Measurements from ENCODE around the gene RNLS. TPM values are rescaled to one million over a fixed set of nuclear protein-coding genes. Genes with fewer than 3 reads are reported as not detected.

Gene RNLS
- total RNA-seq, 1 donor from 2014 or later = 6.0 TPM

DNA sequence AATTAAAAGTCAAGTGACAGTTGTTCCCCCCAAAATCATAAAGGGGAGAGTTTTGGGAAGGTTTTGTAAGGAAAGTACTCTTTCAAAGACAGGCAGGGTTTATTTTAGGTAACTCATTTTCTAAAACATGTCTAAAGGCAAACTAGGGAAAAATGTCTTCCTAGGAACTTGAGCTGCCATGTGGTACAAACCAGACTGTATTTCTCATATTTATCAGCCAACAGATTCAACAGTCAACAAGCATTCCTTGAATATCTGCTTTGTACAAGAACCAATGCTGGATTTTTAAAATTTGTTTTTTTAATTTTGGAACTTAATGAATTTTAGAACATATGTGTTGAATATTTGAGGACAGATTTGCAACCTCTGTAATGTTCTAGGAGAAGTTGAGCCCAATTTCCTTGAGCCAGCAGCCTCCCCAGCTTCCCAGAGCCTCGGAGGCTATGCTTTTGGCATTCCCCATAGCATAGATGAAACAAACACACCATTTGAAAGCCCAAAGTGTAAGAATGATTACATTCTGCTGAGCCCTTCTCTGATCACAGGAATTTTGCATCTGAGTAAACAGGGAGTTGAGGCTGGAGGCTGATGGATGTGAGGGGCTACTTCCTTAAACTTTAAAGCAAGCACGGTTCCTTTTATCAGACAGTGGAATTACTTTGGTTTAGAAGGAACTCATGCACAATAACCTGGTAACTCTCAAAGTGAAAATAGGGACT, 345.1 kb downstream of the RNLS start:
- TF ChIP-seq, protein P1, sequence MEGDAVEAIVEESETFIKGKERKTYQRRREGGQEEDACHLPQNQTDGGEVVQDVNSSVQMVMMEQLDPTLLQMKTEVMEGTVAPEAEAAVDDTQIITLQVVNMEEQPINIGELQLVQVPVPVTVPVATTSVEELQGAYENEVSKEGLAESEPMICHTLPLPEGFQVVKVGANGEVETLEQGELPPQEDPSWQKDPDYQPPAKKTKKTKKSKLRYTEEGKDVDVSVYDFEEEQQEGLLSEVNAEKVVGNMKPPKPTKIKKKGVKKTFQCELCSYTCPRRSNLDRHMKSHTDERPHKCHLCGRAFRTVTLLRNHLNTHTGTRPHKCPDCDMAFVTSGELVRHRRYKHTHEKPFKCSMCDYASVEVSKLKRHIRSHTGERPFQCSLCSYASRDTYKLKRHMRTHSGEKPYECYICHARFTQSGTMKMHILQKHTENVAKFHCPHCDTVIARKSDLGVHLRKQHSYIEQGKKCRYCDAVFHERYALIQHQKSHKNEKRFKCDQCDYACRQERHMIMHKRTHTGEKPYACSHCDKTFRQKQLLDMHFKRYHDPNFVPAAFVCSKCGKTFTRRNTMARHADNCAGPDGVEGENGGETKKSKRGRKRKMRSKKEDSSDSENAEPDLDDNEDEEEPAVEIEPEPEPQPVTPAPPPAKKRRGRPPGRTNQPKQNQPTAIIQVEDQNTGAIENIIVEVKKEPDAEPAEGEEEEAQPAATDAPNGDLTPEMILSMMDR (IDR thresholded peaks at IDR 0.05; ENCODE audit: unreplicated experiment) = no peak
- Mint-ChIP-seq H3K36me3 (ENCODE audit: low read depth, unreplicated experiment) (no peaks in the 10 kb centered on the region), H3K27me3 (ENCODE audit: unreplicated experiment) (peaks cover 2% of the 10 kb centered on the region), H3K4me1 (ENCODE audit: unreplicated experiment) (peaks cover 21% of the 10 kb centered on the region), H3K27ac (ENCODE audit: unreplicated experiment) (no peak overlapping the region), H3K9me3 (ENCODE audit: unreplicated experiment) (no peaks in the 10 kb centered on the region), H3K4me3 (ENCODE audit: unreplicated experiment) (no peak overlapping the region)
- DNase-seq (ENCODE audit: low spot score) = no peak

DNA sequence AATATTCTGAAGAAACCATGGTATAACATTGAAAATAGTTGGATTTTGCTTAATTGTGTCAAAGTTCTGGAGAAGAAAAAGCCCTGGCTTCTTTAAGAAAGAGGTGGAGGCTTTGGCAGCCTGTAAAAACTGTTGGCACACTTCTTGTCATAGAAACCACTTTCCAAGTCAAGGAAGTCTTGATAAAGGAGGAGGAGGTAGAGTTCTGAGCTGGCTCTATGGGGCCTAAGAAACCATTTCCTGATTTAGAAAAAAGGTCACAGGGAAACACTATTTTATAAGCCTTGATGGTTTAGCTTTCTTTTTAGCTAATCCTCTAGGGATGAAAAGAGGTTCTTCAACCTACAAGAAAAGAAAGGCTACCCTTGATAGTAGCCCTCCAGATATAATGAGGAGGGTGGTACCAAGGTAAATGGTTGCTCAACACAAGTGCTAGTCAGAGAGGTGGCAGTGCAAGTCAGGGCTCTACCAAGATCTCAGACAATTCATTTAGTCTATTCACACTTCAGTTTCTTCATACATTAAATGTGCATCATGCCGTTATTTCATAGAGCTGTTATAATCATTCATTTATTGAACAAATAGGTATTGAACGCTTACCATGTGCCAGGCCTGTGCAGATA, 346.9 kb downstream of the RNLS start:
- no peak for DNase-seq (ENCODE audit: low spot score)
- H3K4me3 Mint-ChIP-seq (ENCODE audit: unreplicated experiment) = no peak overlapping the region

DNA sequence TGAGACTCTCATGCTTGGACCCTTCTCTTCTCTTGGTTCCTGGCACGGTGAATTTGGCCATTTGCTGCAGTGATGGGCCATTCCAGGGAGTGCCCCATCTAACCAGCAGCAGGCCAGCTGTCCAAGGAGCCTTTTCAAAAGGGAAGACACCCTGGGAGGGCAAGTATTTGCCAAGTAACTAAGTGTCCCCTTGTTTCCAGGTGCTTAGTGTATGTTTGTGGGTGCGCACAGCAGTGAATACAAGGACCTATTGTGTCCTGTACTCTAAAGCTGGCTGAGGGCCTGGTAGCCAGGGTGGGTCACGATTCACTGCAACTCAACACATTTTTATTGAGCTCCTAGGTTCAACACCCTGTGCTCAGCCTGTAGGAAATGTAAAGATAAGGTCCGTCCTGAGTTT, 348.8 kb downstream of the RNLS start:
- Mint-ChIP-seq H3K4me3 (ENCODE audit: unreplicated experiment) (no peak overlapping the region), H3K9me3 (ENCODE audit: unreplicated experiment) (no peaks in the 10 kb centered on the region), H3K27me3 (ENCODE audit: unreplicated experiment) (peaks cover 2% of the 10 kb centered on the region), H3K4me1 (ENCODE audit: unreplicated experiment) (peaks cover 15% of the 10 kb centered on the region), H3K36me3 (ENCODE audit: low read depth, unreplicated experiment) (peaks cover 4% of the 10 kb centered on the region), H3K27ac (ENCODE audit: unreplicated experiment) (no peak overlapping the region)
- TF ChIP-seq, protein P1 (IDR thresholded peaks at IDR 0.05; ENCODE audit: unreplicated experiment) = no peak
- no peak for DNase-seq (ENCODE audit: low spot score)

More for the DNA sequence above, 346.9 kb downstream of the RNLS start:
- Mint-ChIP-seq H3K36me3 (ENCODE audit: low read depth, unreplicated experiment) (no peaks in the 10 kb centered on the region), H3K4me1 (ENCODE audit: unreplicated experiment) (peaks cover 13% of the 10 kb centered on the region), H3K9me3 (ENCODE audit: unreplicated experiment) (no peaks in the 10 kb centered on the region), H3K27me3 (ENCODE audit: unreplicated experiment) (peaks cover 2% of the 10 kb centered on the region), H3K27ac (ENCODE audit: unreplicated experiment) (no peak overlapping the region)
- TF ChIP-seq, protein P1 (IDR thresholded peaks at IDR 0.05; ENCODE audit: unreplicated experiment) = no peak

DNA sequence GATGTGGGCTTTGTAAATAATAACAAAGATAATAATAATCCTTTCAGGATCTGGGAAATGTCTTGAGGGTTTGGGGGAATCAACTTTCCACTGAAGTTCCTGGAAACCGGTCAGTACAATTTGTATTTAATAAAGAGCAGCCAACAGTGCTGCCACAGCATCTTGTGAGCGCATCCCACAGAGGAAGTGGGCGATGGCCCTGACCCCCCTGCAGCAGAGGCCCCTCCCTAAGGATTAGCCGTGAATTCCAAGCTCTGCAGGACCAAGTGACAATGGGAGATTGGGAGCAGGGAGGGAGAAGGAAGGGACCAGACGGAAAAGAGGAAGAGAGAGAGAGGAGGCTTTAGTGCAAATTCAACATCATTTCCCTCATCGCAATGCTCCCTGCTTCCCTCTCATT, 349.2 kb downstream of the RNLS start:
- no peak overlapping the region for H3K27ac Mint-ChIP-seq (ENCODE audit: unreplicated experiment)
- H3K4me3 Mint-ChIP-seq (ENCODE audit: unreplicated experiment) = no peak overlapping the region
- peaks cover 4% of the 10 kb centered on the region for H3K36me3 Mint-ChIP-seq (ENCODE audit: low read depth, unreplicated experiment)
- H3K27me3 Mint-ChIP-seq (ENCODE audit: unreplicated experiment) = peaks cover 2% of the 10 kb centered on the region
- DNase-seq (ENCODE audit: low spot score) = no peak
- TF ChIP-seq, protein P1 (IDR thresholded peaks at IDR 0.05; ENCODE audit: unreplicated experiment) = no peak
- peaks cover 12% of the 10 kb centered on the region for H3K4me1 Mint-ChIP-seq (ENCODE audit: unreplicated experiment)
- no peaks in the 10 kb centered on the region for H3K9me3 Mint-ChIP-seq (ENCODE audit: unreplicated experiment)

DNA sequence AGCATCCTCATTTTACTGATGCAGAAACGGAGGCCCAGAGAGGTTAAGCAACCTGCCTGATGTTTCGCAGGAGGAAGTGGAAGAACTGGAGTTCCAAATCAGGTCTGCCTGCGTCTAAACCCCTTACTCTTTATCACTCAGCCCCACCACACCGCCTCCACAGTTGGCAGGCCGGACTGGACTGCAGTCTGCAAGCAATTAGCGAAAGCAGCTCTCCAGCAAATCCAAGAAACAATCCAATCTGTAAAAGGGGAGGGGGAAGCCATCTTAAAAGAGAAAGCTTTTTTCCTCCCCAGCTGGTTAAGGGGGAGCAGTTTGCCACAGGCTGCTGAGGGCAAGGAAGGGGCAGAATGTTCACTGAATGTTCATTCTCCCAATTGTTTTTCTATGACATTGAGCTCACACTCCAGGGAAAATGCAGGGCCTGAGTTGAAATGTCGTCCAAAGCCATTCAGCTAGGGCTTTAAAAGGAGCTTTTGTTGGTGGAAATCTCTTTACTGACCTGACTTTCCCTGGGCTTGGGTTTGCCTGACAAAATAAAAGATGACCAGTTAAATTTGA, 350.1 kb downstream of the RNLS start:
- peaks cover 4% of the 10 kb centered on the region for H3K36me3 Mint-ChIP-seq (ENCODE audit: low read depth, unreplicated experiment)
- H3K4me1 Mint-ChIP-seq (ENCODE audit: unreplicated experiment) = peaks cover 7% of the 10 kb centered on the region
- peaks cover 2% of the 10 kb centered on the region for H3K27me3 Mint-ChIP-seq (ENCODE audit: unreplicated experiment)
- TF ChIP-seq, protein P1 (IDR thresholded peaks at IDR 0.05; ENCODE audit: unreplicated experiment) = no peak
- H3K4me3 Mint-ChIP-seq (ENCODE audit: unreplicated experiment) = no peak overlapping the region
- H3K27ac Mint-ChIP-seq (ENCODE audit: unreplicated experiment) = no peak overlapping the region
- no peaks in the 10 kb centered on the region for H3K9me3 Mint-ChIP-seq (ENCODE audit: unreplicated experiment)
- DNase-seq (ENCODE audit: low spot score) = no peak

Data from endothelial cell (in vitro differentiated cells).